Upper lobe of left lung (tissue), 4 donors: ENCODE results near the gene CACNA2D1.

Experiments used
- CTCF ChIP-seq, 6 experiments: fragments of 450-650 bp in 4 of 6; fragments of 200-600 bp in 2 of 6; sonication (generic) in 2 of 6; IDR thresholded peaks; one replicate each; pipeline ENCODE4 v1.5.1; 2016 to 2019; ENCODE audit warnings: antibody characterized with exemption in 6 of 6
- EP300 ChIP-seq, 4 donors: sonication (generic); formaldehyde crosslinking; IDR thresholded peaks; one replicate each; pipeline ENCODE4 v1.5.1; 2017; ENCODE audit warnings: antibody characterized with exemption in 4 of 4, control low read depth in 2 of 4
- POLR2A ChIP-seq, 4 donors: fragments of 450-650 bp; IDR thresholded peaks; one replicate each; pipeline ENCODE4 v1.5.1; 2016 to 2017; ENCODE audit warnings: antibody characterized with exemption in 4 of 4, mild to moderate bottlenecking in 2 of 4
- POLR2AphosphoS5 ChIP-seq, 2 donors: sonication (generic); formaldehyde crosslinking; IDR thresholded peaks; one replicate each; pipeline ENCODE4 v1.5.1; 2017; ENCODE audit warnings: antibody characterized with exemption in 2 of 2

- TF ChIP-seq CTCF (IDR thresholded peaks at IDR 0.05) (no peak), POLR2AphosphoS5 (IDR thresholded peaks at IDR 0.05) (no peak), POLR2A (IDR thresholded peaks at IDR 0.05) (no peak), EP300 (IDR thresholded peaks at IDR 0.05) (no peak)
Measured at GRCh38 chr7:81902536-81902935, 541.0 kb downstream of the CACNA2D1 start.
